MCF 10A (cell line): ENCODE data around the gene MSI2. TPM values are rescaled to one million over a fixed set of nuclear protein-coding genes. Genes with fewer than 3 reads are reported as not detected.

Experiments used
- BruUV-seq: library from RNA; stranded (reverse); fragments of 400-500 nt; replicated peaks from 2 replicates; lab custom pipeline; 2021; lab: Mats Ljungman, UMichigan
- CTCF ChIA-PET: fragments of 300-600 bp; sonication (Branson Sonifier 250); formaldehyde crosslinking; extraction: SDS; loops from one replicate; lab custom pipeline; 2021; ENCODE audit warnings: antibody characterized with exemption, inconsistent platforms; lab: Yijun Ruan, JAX
- POLR2A ChIA-PET: fragments of 300-600, 350-650 bp; sonication (Branson Sonifier 250); formaldehyde crosslinking; extraction: SDS; loops from one replicate; lab custom pipeline; 2020; ENCODE audit warnings: antibody characterized with exemption, inconsistent platforms; lab: Yijun Ruan, JAX
- DNase-seq: peaks from one replicate; pipeline ENCODE4 v3.0.0-alpha.2; 2018; ENCODE audit not compliant: unreplicated experiment
- H3K27ac Mint-ChIP-seq: one replicate; pipeline ENCODE4 v1.8.0; 2022; ENCODE audit warnings: mild to moderate bottlenecking, low read depth, mixed read lengths; ENCODE audit not compliant: unreplicated experiment
- H3K27me3 Mint-ChIP-seq: one replicate; pipeline ENCODE4 v1.8.0; 2022; ENCODE audit warnings: mixed read lengths; ENCODE audit not compliant: insufficient read depth, unreplicated experiment
- H3K36me3 Mint-ChIP-seq: one replicate; pipeline ENCODE4 v1.8.0; 2022; ENCODE audit warnings: mild to moderate bottlenecking, moderate library complexity, mixed read lengths; ENCODE audit not compliant: insufficient read depth, unreplicated experiment
- H3K4me1 Mint-ChIP-seq: one replicate; pipeline ENCODE4 v1.8.0; 2022; ENCODE audit warnings: mixed read lengths; ENCODE audit not compliant: insufficient read depth, unreplicated experiment
- H3K4me3 Mint-ChIP-seq: one replicate; pipeline ENCODE4 v1.8.0; 2022; ENCODE audit warnings: mild to moderate bottlenecking, moderate library complexity, mixed read lengths; ENCODE audit not compliant: unreplicated experiment
- H3K9me3 Mint-ChIP-seq: one replicate; pipeline ENCODE4 v1.8.0; 2022; ENCODE audit warnings: mixed read lengths; ENCODE audit not compliant: unreplicated experiment
- intact Hi-C: fragments of 100-400 bp; cut with micrococcal nuclease; formaldehyde crosslinking; loops from 2 replicates; pipeline ENCODE4 v1.14.1; 2022
- total RNA-seq: library from RNA; stranded (reverse); gene quantifications from 2 replicates; pipeline ENCODE4 v1.2.3, GENCODE V29; 2022
- TF ChIP-seq, protein P1 (sequence below): fragments of 200-600 bp; IDR thresholded peaks from one replicate; pipeline ENCODE4 v1.8.0; 2022; ENCODE audit warnings: antibody characterized with exemption, mild to moderate bottlenecking; ENCODE audit not compliant: unreplicated experiment

The MSI2 gene
- total RNA-seq, 1 experiment from 2014 or later: 60.6 TPM

- no peak for DNase-seq
- H3K27ac Mint-ChIP-seq: no peak overlapping the region
- ChIA-PET POLR2A (no interaction called here), CTCF (interaction anchor here (0.6 to 0.8 kb wide), 2 partner anchors 37 to 258 kb away, joined by 3 to 4 read pairs; no protein-coding TSS in a partner anchor)
- H3K9me3 Mint-ChIP-seq: no peaks in the 10 kb centered on the region
- H3K36me3 Mint-ChIP-seq: peaks cover 14% of the 10 kb centered on the region
- no peaks in the 10 kb centered on the region for H3K4me1 Mint-ChIP-seq
- no TSS peak for BruUV-seq
- intact Hi-C loops: no loop called here
- H3K27me3 Mint-ChIP-seq: no peaks in the 10 kb centered on the region
- TF ChIP-seq, protein P1, sequence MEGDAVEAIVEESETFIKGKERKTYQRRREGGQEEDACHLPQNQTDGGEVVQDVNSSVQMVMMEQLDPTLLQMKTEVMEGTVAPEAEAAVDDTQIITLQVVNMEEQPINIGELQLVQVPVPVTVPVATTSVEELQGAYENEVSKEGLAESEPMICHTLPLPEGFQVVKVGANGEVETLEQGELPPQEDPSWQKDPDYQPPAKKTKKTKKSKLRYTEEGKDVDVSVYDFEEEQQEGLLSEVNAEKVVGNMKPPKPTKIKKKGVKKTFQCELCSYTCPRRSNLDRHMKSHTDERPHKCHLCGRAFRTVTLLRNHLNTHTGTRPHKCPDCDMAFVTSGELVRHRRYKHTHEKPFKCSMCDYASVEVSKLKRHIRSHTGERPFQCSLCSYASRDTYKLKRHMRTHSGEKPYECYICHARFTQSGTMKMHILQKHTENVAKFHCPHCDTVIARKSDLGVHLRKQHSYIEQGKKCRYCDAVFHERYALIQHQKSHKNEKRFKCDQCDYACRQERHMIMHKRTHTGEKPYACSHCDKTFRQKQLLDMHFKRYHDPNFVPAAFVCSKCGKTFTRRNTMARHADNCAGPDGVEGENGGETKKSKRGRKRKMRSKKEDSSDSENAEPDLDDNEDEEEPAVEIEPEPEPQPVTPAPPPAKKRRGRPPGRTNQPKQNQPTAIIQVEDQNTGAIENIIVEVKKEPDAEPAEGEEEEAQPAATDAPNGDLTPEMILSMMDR: no peak
- no peak overlapping the region for H3K4me3 Mint-ChIP-seq
Measured at GRCh38 chr17:57501016-57501415, 244.7 kb downstream of the MSI2 start.

DNA sequence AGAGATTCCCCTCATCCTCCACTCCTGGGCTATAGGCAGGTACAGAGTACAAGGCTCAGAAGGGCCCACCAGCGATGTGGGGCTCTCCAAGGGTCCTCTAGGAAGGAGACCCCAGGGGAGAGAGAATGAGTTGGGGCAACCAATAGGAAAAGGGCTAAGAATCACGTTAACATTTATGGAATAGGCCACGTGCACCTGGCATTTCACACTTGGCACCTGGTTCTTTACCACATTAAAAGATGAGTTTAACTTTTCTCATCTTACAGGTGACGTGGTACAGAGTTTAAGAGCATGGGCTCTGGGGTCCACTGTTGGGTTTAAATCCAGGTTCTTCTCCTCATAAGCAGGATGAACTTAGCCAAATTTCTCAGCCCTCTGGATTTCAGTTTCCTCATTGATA is 245.7 kb downstream of the MSI2 start:
- Mint-ChIP-seq H3K9me3 (no peaks in the 10 kb centered on the region), H3K4me1 (no peaks in the 10 kb centered on the region), H3K4me3 (no peak overlapping the region), H3K27me3 (no peaks in the 10 kb centered on the region), H3K27ac (no peak overlapping the region), H3K36me3 (peaks cover 14% of the 10 kb centered on the region)
- ChIA-PET CTCF (interaction anchor here (0.6 kb wide), 1 partner anchor 93 kb away, joined by 3 read pairs; no protein-coding TSS in a partner anchor), POLR2A (no interaction called here)
- DNase-seq: no peak
- intact Hi-C loops: no loop called here
- no TSS peak for BruUV-seq
- TF ChIP-seq, protein P1: no peak

DNA sequence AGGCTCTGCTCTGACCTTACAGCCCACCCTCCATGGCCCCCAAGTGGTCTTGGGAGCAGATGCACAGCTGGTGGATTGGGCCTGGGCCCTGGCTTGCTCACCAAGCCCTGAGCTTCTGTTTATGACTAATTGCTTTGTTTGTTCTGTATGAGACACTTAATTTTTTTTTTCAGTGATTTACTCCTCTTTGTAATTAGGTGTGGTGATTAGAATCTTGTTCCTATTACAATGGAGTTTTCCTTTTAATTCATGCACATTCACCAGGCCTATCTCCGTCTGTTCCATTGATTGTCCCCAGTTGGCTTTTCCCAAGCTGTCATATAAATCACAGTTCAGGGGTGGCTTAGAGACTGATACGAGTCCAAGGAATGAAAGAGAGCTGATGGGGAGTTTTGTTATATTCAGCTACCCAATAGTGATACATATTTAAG is 246.5 kb downstream of the MSI2 start:
- Mint-ChIP-seq H3K27ac (no peak overlapping the region), H3K4me3 (no peak overlapping the region), H3K36me3 (peaks cover 7% of the 10 kb centered on the region), H3K9me3 (no peaks in the 10 kb centered on the region), H3K4me1 (no peaks in the 10 kb centered on the region), H3K27me3 (no peaks in the 10 kb centered on the region)
- ChIA-PET POLR2A (no interaction called here), CTCF (interaction anchor here (0.5 to 1.0 kb wide), 4 partner anchors 94 to 1102 kb away, joined by 3 to 4 read pairs (median 3); no protein-coding TSS in a partner anchor)
- intact Hi-C loops: no loop called here
- TF ChIP-seq, protein P1: no peak
- no TSS peak for BruUV-seq
- DNase-seq: no peak

DNA sequence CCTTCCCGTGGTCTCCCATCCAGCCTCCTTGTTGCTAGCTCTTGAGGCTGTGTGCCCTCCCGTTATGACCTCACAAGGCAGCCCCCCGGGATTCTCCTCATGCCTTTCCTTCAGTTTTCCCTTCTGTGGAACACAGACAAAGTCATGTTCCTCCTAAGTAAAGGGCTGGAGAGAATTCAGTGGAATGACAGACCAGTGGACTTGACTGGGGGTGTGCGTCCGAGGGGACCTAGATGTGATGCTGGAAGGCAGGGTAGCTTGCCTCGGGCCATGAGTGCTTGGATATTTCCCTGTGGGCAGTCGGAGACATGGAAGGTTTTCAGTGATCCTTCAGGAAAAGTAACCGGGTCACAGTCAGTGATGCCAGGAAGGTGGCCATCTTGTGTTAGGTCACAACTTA is 247.9 kb downstream of the MSI2 start:
- no TSS peak for BruUV-seq
- Mint-ChIP-seq H3K9me3 (no peaks in the 10 kb centered on the region), H3K27ac (no peak overlapping the region), H3K27me3 (no peaks in the 10 kb centered on the region), H3K36me3 (no peaks in the 10 kb centered on the region), H3K4me1 (no peaks in the 10 kb centered on the region), H3K4me3 (no peak overlapping the region)
- intact Hi-C loops: no loop called here
- CTCF ChIA-PET: no interaction called here
- no peak for DNase-seq
- POLR2A ChIA-PET: interaction anchor here (0.7 kb wide), 1 partner anchor 234 kb away, joined by 3 read pairs; no protein-coding TSS in a partner anchor
- TF ChIP-seq, protein P1: no peak
